CD4-positive, alpha-beta T cell treated with Interleukin-10 for 1 hour (primary cell): ENCODE data around the gene CASP14.
"Not testable (repeated sequence)": the region's sequence is repeated elsewhere in the genome, so short reads cannot be mapped to it uniquely, and the experiment has no call there.

Experiments used
- DNase-seq: peaks from one replicate; pipeline ENCODE4 v3.0.0-alpha.2; 2020

Gene CASP14, protein sequence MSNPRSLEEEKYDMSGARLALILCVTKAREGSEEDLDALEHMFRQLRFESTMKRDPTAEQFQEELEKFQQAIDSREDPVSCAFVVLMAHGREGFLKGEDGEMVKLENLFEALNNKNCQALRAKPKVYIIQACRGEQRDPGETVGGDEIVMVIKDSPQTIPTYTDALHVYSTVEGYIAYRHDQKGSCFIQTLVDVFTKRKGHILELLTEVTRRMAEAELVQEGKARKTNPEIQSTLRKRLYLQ

DNA sequence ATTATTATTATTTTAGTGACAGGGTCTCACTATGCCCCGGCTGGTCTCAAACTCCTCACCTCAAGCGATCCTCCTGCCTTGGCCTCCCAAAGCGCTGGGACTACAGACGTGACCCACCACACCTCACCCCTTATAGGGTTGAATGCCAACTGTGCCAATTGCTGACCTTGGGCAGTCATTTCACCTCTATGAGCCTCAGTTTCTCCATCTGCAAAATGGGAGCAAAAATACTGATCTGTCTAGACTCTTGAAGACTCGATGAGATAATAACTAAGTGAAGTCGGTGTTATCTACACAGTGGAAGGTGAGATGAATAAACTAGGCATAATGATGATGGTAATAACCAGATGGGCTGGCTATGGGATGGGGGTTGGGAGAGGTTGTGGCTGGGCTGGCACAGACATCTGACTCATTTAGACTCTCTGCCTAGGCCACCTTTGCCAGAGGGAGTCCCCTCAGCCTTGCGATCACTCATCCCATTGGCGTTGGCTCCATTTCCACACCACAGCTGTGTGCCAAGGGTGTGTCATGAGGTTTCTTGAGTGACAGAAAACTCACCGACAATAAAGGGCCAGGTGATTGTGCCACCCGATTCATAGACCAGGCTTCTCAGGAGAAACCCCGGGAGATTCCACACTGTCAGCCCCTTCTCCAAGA, at the start of gene CASP14:
CASP14 (plus strand) TSS at position 596 of the 657 bp plus-strand sequence. CDS start 2,772 bp downstream, outside the sequence.
- no peak for DNase-seq

DNA sequence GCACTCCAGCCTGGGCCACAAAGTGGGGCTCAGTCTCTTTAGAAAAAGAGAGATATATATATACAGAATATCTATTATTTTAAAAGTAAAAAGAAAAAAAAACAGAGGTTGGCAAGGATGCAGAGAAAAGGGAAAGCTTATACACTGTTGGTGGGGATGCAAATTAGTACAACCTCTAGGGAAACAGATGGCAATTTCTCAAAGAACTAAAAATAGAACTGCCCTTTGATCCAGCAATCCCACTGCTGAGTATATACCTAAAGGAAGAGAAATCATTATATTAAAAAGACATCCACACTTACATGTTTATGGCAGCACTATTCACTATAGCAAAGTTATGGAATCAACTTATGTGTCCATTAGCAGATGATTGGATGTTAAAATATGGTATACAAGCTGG, 41.0 kb upstream of the CASP14 start:
- no peak for DNase-seq

DNA sequence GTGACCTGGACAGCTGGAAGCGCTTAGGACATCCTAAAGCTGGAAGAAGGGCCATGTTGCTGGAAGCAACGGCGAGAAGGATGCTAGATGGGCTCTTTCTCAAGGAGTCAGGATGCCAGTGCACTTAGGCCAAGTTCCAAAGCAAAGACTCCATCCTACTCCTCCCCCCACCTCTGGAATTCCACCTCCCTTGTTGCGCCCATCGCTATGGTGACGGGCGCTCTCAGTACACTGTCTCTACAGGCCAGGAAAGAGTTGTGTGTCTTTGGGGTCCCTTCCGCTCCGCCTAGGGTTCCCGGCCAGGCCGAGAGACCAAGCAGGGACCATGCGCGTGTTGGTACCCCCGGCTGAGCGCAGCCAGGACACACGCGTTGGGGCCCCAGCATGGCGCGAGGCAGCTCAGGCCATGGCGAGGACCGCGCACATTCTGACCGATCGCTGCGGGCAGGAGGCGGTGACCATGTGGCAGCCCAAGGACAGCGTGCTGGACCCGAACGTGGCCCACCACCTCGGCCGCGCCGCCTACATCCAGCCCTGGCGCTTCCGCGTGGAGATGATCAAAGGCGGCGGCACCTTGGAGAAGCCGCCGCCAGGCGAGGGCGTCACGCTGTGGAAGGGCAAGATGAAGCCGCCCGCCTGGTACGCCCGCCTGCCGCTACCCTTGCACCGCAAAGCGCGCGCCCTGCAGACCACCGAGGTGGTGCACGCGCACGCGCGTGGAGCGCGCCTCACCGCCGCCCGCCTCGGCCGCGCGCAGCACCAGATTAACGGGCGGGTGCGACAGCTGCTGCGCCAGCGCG, 38.6 kb upstream of the CASP14 start:
- no peak for DNase-seq

DNA sequence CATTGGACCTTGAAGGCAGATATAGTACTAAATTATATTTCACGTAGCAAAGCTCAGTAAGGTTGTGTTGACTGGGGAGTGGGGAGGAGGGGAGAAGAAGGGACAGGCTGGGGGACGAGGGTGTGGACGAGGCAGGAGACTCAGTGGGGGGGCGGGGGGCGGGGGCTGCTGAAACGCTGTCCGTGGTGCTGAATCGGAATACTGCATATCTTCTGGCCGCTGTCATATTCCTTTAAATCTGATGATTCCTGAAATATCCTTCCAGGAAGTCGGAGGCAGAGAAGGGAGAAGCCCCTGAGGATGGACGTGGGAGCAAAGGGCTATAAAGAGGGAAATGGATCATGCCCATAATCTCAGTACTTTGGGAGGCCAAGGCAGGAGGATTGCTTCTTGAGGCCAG, 34.7 kb upstream of the CASP14 start:
- DNase-seq = no peak

DNA sequence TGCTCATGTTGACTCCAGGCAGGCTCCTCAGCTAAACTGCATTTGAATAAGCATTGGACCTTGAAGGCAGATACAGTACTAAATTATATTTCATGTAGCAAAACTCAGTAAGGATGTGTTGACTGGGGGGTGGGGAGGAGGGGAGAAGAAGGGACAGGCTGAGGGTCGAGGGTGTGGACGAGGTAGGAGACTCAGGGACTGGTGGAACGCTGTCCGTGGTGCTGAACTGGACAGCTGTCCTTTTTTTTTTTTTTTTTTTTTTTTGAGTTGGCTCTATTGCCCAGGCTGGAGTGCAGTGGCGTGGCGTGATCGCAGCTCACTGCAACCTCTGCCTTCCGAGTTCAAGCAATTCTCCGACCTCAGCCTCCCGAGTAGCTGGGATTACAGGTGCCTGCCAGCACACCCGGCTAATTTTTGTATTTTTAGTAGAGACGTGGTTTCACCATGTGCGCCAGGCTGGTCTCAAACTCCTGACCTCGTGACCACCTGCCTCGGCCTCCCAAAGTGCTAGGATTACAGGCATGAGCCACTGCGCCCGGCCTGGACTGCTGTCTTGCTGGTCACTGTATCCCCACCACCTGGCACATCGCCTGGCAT, 33.2 kb upstream of the CASP14 start:
- DNase-seq = no peak

DNA sequence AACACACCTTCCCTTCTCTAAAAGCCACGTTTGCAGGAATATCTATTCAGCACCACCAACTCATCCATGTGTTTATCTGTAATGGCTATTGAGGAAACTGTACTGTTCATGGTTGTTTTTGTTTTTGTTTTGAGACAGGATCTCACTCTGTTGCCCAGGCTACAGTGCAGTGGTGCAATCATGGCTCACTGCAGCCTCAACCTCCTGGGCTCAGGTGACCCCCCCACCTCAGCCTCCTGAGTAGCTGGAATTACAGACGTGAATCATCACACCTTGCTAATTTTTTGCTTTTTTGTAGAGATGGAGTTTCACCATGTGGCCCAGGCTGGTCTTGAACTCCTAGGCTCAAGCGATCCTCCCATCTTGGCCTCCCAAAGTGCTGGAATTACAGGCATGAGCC, 30.4 kb upstream of the CASP14 start:
- not testable (repeated sequence) for DNase-seq

DNA sequence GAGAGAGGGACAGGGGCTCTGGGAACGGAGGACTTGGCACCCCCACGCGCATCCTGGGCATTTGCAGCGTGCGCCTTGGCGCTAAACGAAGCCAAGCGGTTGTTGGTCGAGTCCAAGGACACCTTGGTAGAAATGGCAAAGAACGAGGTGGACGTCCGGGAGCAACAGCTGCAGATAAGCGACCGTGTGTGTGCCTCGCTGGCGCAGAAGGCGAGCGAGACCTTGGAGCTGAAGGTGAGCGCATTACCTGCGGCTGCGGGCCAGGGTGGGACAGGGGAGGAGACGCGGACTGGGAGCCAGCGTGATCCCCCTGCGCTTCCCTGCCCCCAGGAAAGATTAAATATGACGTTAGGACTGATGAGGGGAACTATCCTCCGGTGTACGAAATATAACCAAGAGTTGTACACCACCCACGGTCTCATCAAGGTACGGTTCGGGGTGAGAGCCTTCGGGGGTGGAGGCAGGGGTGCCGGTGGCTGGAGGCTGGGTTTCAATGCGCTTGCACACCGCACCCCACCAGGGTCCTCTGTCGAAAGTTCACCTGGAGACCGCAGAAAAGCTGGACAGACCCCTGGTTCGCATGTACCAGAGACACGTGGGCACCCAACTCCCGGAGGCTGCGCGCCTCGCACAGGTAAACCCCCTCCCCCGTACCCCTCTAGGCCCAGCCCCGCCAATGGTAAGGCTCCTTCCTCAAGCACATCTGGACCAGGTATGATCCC, 27.8 kb upstream of the CASP14 start:
- no peak for DNase-seq

DNA sequence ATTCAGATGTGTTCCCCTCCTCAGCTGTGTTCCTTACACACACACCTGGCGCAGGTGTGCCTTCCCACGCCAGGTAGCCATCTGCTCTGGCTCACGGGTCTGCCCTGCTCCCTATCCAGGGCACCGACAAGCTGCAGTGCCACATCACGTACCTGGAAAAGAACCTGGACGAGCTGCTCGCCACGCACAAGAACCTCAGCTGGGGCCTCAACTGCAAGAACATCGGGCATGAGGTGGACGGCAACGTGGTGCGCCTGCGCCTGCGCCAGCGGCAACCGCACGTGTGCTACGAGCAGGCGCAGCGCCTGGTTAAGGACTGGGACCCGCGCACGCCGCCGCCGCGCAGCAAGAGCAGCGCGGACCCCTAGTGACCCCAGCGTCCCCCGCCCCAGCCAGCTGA, 26.5 kb upstream of the CASP14 start:
- no peak for DNase-seq

DNA sequence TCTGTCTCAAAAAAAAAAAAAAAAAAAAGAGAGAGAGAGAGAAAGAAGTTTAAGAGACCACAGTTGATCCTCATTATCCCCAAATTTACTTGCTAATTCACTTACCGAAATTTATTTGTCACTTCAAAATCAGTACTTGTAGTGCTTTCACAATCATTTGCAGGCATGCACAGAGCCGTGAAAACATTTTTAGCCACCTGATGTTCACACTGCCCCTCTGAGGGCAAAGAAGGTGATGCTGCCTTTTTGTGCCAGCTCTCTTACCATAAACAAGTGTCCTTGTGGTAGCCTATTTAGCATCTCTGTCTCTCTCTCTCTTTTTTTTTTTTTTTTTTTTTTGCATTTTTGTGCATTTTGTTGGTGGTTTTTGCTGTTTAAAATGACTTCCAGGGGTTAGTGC, 24.1 kb upstream of the CASP14 start:
- DNase-seq = no peak

DNA sequence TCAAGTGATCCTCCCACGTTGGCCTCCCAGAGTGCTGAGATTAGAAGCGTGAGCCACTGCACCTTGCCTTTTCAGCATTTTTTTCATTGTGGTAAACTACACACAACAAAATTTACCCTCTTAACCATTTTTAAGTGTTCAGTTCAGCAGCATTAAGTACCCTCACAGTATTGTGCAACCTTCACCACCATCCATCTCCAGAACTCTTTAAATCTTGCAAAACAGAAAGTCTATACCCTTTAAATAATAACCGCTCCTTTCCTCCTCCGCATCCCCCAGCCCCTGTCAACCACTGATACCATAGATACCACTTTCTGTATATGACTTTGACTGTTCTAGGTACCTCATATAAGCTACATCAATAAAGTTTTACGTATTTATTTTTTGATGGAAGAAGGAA, 20.8 kb upstream of the CASP14 start:
- no peak for DNase-seq

DNA sequence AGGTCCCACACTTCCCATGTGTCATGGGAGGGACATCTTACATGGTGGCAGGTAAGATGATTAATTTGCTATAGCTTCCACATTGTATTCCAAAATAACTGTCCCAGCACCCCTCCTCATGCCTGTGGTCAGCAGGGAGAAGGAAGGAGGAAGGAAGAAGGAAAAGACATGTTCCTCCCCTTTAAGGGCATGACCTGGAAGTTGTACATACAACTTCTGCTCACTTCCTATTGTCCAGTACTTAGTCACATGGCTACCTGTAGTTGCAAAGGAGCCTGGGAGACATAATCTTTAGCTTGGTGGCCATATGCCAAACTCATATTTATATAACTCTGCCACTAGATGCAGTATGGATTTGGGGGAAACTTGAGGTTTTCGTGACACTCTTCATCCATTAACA, 17.6 kb upstream of the CASP14 start:
- no peak for DNase-seq

DNA sequence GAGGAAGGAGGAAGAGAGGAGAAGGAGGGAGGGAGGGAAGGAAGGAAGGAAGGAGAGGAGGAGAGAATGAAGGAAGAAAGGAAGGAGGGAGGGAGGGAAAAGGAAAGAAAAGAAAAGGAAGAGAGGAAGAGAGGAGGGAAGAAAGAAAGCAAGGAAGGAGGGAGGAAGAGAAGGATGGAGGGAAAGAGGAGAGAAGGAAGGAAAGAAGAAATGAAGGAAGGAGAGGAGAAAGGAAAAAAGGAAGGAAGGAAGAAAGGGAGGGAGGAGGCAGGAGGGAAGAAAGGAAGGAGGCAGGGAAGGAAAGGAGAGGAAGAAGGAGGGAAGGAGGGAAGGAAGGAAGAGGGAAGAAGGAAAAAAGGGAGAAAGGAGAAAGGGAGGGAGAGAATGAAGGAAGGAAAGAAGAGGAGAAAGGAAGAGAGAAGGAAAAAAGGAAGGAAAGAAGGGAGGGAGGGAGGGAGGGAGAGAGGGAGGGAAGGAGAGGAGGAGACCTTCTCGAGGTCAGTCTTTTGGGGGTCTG, 13.4 kb upstream of the CASP14 start:
- no peak for DNase-seq

DNA sequence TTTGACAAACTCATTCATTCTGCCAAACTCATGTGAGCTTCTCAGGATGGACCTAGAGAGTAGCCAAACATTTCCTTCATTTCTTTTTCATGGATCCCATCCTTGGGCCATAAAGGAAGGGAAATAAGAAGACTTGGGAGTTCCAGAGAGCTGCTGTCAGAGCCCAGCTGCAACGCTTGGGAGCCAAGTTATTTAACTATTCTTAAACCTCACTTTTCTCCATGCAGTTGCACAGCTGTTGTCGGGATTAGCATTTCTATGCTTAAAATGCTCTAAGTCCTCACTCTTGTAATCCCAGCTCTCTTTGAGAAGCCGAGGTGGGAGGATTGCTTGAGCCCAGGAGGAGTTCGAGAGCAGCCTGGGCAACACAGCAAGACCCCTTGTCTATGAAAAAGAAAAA, 11.7 kb upstream of the CASP14 start:
- no peak for DNase-seq

DNA sequence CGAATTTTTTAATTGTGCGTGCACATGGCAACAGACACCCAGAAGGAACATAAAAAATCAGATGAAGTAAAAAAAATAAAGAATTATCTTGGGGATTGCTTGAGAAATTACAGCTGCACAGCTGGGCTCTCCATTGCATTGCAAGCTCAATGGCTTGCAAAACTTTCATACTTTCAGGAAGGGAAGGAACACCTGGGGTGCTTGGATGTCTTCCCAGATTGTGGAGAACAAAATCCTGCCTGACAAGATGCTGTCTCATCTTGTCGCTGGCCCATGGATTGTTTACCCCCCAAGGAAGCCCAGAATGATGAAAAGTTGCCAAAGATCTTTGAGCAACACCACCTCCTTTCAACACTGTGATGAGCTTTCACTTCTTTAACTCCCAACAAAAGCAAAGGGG, 11.0 kb upstream of the CASP14 start:
- DNase-seq = no peak

DNA sequence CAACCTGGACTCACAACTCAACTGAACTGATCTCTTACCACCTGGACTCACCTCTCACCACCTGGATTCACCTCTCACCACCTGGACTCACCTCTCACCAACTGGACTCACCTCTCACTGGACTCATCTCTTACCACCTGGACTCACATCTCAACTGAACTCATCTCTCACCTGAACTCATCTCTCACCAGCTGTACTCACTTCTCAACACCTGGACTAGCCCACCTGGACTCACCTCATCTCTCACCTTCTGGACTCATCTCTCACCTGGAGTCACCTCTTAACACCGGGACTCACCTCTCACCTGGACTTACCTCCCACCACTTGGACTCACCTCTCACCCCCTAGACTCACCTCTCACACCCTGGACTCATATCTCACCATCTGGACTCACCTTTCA, 7.3 kb upstream of the CASP14 start:
- no peak for DNase-seq

DNA sequence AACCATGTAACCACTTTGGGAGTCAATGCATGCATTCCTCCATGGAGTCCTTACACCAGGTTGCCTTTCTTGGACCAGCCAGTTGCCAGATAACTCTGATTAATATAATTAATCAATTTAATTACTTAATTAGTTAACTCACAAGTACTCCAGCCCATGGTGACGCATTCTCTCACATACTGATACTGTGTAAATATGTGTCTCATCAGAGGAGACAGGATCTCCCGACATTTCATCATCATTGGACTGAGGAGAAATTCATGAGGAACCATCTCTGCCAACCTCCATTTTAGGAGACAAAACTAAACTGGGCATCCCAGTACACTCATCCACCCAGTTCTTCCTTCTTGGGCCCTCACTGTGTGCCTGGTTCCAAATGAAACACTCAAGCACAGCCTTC, 6.5 kb upstream of the CASP14 start:
- no peak for DNase-seq

DNA sequence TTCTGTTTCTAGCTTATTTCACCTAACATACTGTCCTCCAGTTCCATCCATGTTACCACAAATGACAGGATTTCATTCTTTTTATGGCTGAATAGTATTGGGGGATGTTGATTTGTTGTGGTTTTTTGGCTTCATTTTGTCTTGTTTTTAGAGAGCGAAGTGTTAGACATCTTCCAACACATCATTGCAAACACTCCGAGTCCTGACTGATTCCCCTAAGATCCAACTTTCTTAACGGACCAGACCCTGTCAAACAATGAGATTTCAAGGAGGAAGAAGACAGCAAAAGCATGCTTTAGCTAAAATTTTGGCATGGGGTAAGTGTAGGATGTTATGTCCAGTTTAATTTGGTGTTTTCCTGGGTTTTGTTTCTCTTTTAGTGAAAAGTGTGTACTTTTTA, 3.8 kb upstream of the CASP14 start:
- no peak for DNase-seq

DNA sequence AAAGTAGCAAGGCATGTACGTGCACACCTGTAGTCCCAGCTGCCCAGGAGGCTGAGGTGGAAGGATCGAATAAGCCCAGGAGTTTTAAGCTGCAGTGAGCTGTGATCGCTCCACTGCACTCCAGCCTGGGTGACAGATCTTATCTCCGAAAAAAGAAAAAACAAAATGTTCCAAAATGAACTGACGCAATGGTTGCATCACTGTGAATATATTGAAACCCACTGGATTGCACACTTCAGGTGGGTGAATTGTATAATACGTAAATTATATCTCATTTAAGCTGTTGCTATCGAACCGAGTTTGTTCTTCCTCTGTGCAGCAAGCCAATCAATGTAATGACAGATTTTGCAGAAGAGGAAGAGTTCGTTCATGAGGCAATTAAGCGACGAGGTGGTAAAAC, 1.6 kb upstream of the CASP14 start:
- no peak for DNase-seq

DNA sequence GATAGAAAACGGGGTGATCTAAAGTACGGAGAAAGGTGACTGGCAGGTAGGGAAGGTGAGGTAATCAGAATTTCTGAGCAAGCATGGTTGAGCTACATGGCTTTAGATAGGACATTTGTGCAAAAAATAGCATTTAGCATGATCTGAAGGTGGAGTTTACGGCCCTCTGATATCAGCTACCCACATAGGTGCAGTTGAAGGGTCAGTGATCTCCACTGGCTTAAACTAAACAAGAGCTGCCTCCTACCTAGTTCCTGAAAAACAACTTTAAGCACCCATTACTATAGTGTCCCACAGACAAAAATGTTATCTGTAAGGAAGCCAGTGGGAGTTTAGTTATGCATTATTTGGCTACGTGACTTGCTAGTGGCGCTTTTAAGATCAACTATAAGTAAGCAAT, 1.2 kb upstream of the CASP14 start:
- DNase-seq = no peak

DNA sequence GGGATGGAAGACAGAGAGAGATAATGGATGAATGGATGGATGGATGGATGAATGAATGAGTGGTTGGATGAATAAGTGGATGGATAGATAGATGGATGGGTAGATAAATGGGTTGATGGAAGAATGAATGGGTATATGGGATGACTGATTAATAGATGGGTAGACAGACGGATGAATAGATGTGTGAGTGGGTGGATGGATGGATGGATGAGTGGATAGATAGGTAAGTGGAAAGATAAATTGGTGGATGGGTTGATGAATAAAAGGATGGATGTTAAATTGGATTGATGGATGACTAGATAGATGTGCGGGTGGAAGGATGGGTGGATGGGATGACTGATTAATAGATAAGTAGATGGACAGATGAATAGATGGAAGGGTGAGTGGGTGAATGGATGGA, 1.4 kb downstream of the CASP14 start:
- no peak for DNase-seq

DNA sequence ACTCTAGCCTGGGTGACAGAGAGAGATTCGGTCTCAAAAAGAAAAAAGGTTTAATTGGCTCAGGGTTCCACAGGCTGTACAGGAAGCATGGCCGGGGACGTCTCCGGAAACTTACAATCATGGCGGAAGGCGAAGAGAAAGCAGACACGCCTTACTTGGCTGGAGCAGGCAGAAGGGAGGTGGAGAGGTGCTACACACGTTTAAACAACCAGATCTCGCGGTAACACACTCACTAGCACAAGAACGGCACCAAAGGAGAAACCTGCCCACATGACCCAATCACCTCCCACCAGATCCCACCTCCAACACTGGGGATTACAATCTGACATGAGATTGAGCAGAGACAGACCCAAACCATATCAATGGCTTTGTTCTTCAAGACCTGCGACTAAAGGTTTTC, 12.8 kb downstream of the CASP14 start:
- DNase-seq = no peak

DNA sequence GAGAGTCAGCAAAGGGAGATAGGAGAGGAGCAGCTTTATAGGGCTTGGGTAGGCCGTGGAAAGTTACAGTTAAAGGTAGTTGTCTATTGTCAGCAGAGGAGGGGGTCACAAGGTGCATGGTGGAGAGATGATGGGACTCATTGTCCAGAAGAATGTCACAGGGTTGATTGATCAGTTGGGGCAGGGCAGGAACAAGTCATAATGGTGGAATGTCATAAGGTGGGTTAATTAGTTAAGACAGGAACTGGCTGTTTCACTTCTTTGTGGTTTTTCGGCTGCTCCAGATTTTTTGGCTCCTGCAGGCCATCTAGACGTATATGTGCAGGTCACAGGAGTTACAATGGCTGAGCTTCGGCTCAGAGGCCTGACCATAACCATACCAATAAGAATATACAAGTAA, 21.1 kb downstream of the CASP14 start:
- DNase-seq = not testable (repeated sequence)
